Suprapubic skin (tissue), 4 donors: ENCODE measurements around the gene ITGA6.

Experiments
- CTCF ChIP-seq, 2 donors: fragments of 200-600 bp in 1 of 2; fragments of 450-650 bp in 1 of 2; sonication (generic) in 1 of 2; IDR thresholded peaks; one replicate each; pipeline ENCODE4 v1.5.1; 2016 to 2019; ENCODE audit warnings: antibody characterized with exemption in 2 of 2, mild to moderate bottlenecking in 1 of 2, moderate library complexity in 1 of 2
- EP300 ChIP-seq: sonication (generic); formaldehyde crosslinking; IDR thresholded peaks from one replicate; pipeline ENCODE4 v1.6.1; 2017; ENCODE audit warnings: antibody characterized with exemption
- POLR2A ChIP-seq, 2 donors: fragments of 450-650 bp; IDR thresholded peaks; one replicate each; pipeline ENCODE4 v1.6.1; 2017; ENCODE audit warnings: antibody characterized with exemption in 2 of 2, mild to moderate bottlenecking in 2 of 2, moderate library complexity in 2 of 2
- POLR2AphosphoS5 ChIP-seq, 3 donors: sonication (generic); formaldehyde crosslinking; IDR thresholded peaks; one replicate each; pipeline ENCODE4 v1.6.1; 2017; ENCODE audit warnings: antibody characterized with exemption in 3 of 3

GRCh38 chr2:172533687-172534086 lies 106.3 kb downstream of the ITGA6 start:
- TF ChIP-seq POLR2AphosphoS5 (IDR thresholded peaks at IDR 0.05) (no peak), CTCF (IDR thresholded peaks at IDR 0.05) (no peak), POLR2A (IDR thresholded peaks at IDR 0.05) (no peak), EP300 (no peak)
